ENCODE measurements around the gene SHLD1. TPM values are rescaled to one million over a fixed set of nuclear protein-coding genes. Genes with fewer than 3 reads are reported as not detected.
"Not testable (repeated sequence)": the region's sequence is repeated elsewhere in the genome, so short reads cannot be mapped to it uniquely, and the experiment has no call there.

SHLD1 gene
- total RNA-seq: 7.4 TPM
- long read RNA-seq, partial matches to known transcripts: 0 of 6 reads
- long read RNA-seq, other reads (novel, unspliced or antisense): 4 of 6 reads

DNA sequence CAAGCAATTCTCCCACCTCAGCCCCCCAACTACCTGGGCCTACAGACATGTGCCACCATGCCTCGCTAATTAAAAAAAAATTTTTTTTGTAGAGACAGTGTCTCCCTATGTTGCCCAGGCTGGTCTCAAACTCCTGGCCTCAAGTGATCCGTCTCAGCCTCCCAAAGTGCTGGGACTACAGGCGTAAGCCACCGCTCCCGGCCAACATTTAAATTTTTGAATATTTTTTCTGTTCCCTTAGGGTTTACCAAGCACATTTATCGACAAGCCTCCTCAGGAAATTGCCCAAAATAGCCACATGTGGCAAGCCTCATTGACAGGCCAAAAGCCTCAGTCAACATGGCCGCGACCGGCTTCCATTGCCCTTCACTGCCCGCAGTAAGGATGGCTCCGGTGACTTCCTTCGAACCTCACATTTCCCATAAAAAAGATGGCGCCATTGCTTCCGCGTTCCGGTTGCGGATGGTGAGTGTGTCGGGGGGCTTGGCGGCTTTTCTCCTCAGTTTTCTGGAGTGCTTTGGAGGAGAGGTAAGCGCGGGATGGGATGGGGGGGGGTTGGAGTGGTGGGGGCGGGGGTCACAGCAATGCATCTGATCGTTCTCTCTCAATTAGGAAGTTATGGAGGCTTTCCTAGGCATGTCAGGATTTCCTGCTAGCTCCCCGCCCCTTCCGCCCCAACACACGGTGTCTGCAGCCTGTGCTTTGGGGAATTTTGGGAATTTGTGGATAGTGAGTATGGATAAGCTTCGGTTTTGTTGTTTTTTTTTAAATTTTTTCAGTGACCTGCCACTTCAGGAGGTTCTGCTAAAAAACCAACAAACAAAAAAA, at the start of gene SHLD1:
SHLD1 (plus strand) TSS at position 450 of the 828 bp plus-strand sequence. CDS start 22,465 bp downstream, outside the sequence.
- DNase-seq: peak; percentile 91
- intact Hi-C loops (cut with DNase I): no loop called here
- peak; percentile 98 for ATAC-seq (ENCODE audit: poor library complexity)

- ATAC-seq (ENCODE audit: poor library complexity); intact Hi-C loops (cut with DNase I); DNase-seq: not testable (repeated sequence)
Observed at GRCh38 chr20:5702339-5702738, 47.9 kb upstream of the SHLD1 start.

GRCh38 chr20:5703681-5704101, 46.5 kb upstream of the SHLD1 start:
- peak; percentile 18 for ATAC-seq (ENCODE audit: poor library complexity)
- intact Hi-C loops (cut with DNase I): no loop called here
- DNase-seq: no peak

DNA sequence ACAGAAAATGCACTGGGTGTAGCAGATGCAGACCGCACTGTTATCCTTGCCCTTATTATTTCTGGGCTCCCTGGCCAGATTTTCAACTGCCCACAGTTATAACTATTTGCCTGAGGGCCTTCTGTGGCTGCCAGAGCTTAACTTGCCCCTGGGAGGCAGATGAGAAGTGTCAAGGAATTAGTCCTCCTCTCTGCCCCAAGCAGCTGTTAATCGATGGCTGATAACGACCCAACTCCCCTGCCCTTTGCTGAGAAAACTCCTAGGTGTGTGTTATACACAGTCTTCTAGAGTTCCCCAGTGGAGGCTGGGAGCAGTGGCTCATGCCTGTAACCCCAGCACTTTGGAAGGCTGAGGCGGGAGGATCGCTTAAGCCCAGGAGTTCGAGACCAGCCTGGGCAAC, 44.4 kb upstream of the SHLD1 start:
- intact Hi-C loops (cut with DNase I): no loop called here
- no peak for DNase-seq

GRCh38 chr20:5706797-5707196, 43.4 kb upstream of the SHLD1 start:
- ATAC-seq (ENCODE audit: poor library complexity) (no peak), DNase-seq (no peak)
- intact Hi-C loops (cut with DNase I): no loop called here

More for the DNA sequence above, 44.4 kb upstream of the SHLD1 start:
- ATAC-seq (ENCODE audit: poor library complexity): no peak

GRCh38 chr20:5710551-5710950, 39.6 kb upstream of the SHLD1 start:
- intact Hi-C loops (cut with DNase I): no loop called here
- ATAC-seq (ENCODE audit: poor library complexity): peak; percentile 51

GRCh38 chr20:5714261-5715041, 35.8 kb upstream of the SHLD1 start:
- ATAC-seq (ENCODE audit: poor library complexity) (peak; percentile 50), DNase-seq (no peak)
- intact Hi-C loops (cut with DNase I): no loop called here

More at GRCh38 chr20:5710551-5710950, 39.6 kb upstream of the SHLD1 start:
- DNase-seq: no peak

GRCh38 chr20:5715071-5715841, 34.9 kb upstream of the SHLD1 start:
- intact Hi-C loops (cut with DNase I): no loop called here
- ATAC-seq (ENCODE audit: poor library complexity) (no peak), DNase-seq (no peak)

DNA sequence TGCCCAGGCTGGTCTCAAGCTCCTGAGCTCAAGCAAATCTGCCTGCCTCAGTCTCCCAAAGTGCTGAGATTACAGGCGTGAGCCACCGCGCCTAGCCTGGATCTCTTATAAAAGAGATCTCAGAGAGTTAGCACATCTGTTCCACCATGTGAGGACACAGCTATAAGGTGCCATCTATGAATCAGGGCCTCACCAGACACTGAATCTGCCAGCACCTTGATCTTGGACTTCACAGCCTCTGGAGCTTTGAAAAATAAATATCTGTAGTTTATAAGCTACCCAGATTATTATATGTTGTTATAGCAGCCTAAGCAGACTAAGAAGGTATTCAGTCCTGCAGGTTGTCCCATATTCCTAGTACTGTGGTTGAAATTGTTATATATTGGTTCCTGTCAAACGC, 33.2 kb upstream of the SHLD1 start:
- intact Hi-C loops (cut with DNase I): no loop called here
- ATAC-seq (ENCODE audit: poor library complexity) (no peak), DNase-seq (no peak)

DNA sequence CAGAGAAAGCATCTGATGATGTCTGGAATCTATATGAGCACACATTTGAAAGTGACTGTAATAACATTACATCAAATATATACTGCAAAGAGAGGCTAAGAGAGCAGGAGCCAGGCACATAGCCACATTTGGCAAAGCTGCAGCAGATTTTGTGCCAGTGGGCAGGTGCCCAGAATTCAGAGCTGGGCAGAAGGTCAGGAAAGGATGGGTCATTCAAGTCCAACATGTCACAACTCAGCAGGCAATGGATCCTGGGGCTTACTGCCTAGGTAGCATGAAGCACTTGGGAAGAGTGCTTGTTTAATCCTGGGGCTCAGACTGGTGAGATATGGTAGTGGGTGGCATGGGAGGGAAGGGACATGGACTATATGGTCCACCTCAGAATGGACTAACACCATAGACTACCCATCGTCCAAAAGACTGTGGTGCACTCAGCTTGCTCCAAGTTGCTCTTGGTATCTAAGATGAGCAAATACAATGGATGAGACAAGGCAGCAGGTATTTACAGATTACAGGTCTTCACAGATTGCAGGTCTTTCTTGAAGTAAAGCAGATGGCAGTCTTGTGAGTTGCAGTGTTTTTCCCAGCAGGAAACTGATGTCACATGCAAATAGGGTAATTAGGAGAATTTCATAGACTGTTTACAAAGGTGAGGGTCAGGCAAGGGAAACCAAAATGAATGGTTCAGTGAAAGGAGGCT, 31.2 kb upstream of the SHLD1 start:
- intact Hi-C loops (cut with DNase I): no loop called here
- DNase-seq (peak; percentile 70), ATAC-seq (ENCODE audit: poor library complexity) (peak; percentile 89)

DNA sequence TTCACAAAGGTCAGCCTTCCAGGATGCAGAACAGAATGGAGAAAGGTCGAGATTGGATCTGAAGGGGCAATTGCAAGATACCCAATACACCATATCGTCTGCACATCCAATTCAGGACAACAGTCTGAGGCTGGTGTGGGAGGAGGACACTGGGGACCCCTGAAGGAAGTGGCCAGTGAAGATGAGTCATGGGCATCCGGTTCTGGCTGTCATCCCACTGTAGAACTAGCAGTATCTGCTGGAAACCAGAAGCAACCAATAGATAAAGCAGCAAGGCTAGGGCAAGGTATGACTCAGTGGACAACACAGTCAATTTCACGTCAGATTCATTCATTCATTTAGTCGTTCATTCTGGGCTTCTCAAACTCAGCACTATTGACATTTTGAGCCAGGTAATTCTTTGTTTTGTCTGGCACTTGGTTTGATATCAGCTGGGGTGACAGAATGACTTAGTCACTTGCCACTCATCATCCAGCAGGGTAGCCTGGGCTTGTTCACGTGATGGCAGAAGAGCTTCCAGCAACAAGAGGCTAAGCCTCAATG, 30.3 kb upstream of the SHLD1 start:
- DNase-seq (no peak), ATAC-seq (ENCODE audit: poor library complexity) (peak; percentile 69)
- intact Hi-C loops (cut with DNase I): no loop called here

DNA sequence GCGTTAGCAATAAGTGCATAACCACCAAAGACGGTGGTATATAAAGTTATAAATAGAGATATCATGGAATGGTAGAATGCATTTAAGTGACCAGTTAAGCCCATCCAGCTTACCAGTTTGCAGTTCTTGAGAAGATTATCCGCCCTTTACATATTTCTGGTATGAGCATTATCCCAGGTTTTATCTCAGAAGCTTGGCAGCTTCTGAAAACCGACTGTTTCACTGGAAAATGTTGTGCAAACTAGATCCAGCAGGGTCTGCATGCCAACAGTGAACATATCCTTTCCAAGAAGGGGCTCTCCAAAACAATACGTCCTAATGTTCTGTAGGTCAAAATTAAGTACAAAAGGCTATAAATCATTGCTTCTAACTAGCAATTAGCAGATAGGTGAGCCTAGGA, 29.5 kb upstream of the SHLD1 start:
- DNase-seq (no peak), ATAC-seq (ENCODE audit: poor library complexity) (no peak)
- intact Hi-C loops (cut with DNase I): no loop called here

- intact Hi-C loops (cut with DNase I); DNase-seq; ATAC-seq (ENCODE audit: poor library complexity): not testable (repeated sequence)
Observed at GRCh38 chr20:5721356-5721755, 28.8 kb upstream of the SHLD1 start.

DNA sequence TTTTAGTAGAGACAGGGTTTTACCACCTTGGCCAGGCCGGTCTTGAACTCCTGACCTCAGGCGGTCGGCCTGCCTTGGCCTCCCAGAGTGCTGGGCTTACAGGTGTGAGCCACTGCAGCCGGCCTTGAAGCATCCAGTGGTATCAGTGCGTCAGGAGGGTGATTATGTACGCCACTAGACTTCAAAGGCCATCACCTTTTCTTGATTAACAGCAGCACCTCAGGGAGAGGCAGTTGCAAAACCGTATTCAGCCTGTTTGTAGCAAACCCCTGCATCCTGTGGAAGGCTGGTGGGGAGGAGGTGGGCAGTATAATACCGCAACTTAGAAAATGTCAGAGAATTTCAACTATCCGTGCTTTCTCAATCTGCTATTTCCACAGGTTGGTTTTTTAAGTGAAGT, 27.3 kb upstream of the SHLD1 start:
- ATAC-seq (ENCODE audit: poor library complexity): no peak
- intact Hi-C loops (cut with DNase I): no loop called here
- DNase-seq: no peak

GRCh38 chr20:5725183-5725463, 25.1 kb upstream of the SHLD1 start:
- intact Hi-C loops (cut with DNase I); ATAC-seq (ENCODE audit: poor library complexity); DNase-seq: not testable (repeated sequence)

GRCh38 chr20:5727018-5727515, 23.1 kb upstream of the SHLD1 start:
- intact Hi-C loops (cut with DNase I): no loop called here
- DNase-seq (no peak), ATAC-seq (ENCODE audit: poor library complexity) (no peak)

DNA sequence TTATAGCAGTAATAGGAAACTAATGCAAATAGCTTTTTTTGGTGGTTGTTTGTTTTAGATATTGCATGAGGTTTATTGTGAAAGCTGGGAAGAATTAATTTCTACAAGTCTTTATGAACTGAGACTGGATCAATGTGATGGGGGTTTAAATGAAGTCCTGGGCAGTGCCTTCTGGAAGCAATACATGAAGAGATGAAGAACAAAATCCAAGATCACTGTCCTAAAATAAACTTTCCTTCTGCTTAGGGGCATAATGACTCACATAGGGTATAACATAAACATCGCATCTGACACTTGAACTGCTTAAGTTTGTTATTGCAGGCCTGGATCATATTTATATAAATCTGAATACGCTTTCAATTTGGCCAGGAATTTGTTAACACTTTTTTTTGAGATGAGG, 20.9 kb upstream of the SHLD1 start:
- DNase-seq (no peak), ATAC-seq (ENCODE audit: poor library complexity) (no peak)
- intact Hi-C loops (cut with DNase I): no loop called here

DNA sequence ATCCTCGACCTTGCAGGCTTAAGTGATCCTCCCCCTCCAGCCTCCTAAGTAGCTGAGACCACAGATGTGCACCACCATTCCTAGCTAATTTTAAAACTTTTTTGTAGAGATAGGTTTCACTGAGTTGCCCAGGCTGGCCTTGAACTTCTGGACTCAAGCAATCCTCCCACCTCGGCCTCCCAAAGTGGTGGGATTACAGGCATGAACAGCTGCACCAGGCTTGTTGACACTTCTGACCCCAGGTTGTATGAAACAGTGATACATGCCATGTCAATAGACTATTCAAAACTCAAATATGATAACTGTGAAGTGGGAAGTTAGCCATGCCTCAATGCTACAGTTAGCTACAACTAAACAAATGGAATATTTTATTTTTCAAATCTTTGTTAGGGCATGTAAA, 20.1 kb upstream of the SHLD1 start:
- intact Hi-C loops (cut with DNase I): no loop called here
- DNase-seq: no peak
- no peak for ATAC-seq (ENCODE audit: poor library complexity)
